ES-I3 (cell line): ENCODE data around the gene GSE1.

Experiments
- H3K36me3 ChIP-seq: 2 replicates; pipeline ENCODE4 v1.6.1; 2013; ENCODE audit warnings: mild to moderate bottlenecking, low read length, control low read depth, moderate library complexity; ENCODE audit not compliant: insufficient read depth
- H3K4me1 ChIP-seq: 2 replicates; pipeline ENCODE4 v1.6.1; 2013; ENCODE audit warnings: mild to moderate bottlenecking, control low read depth, low read length; ENCODE audit not compliant: insufficient read depth
- H3K9ac ChIP-seq: 2 replicates; pipeline ENCODE4 v1.6.1; 2013; ENCODE audit warnings: low read depth, mild to moderate bottlenecking, low read length, moderate library complexity
- H3K9me3 ChIP-seq: 2 replicates; pipeline ENCODE4 v1.6.1; 2013; ENCODE audit warnings: mild to moderate bottlenecking, low read length, moderate library complexity; ENCODE audit not compliant: control insufficient read depth, insufficient read depth

The GSE1 gene

GRCh38 chr16:85612191-85612800, 826 bp upstream of the GSE1 start:
- Histone ChIP-seq H3K4me1 (peaks cover 38% of the 10 kb centered on the region; the same call in 1 of the 2 replicates), H3K9ac (peak overlapping the region; percentile 84), H3K9me3 (no peaks in the 10 kb centered on the region), H3K36me3 (peaks cover 3% of the 10 kb centered on the region; the same call in 1 of the 2 replicates)

GRCh38 chr16:85613604-85614337, 649 bp downstream of the GSE1 start:
- H3K9me3 ChIP-seq = no peaks in the 10 kb centered on the region
- H3K9ac ChIP-seq = peak overlapping the region; percentile 84
- H3K36me3 ChIP-seq = peaks cover 3% of the 10 kb centered on the region; the same call in 1 of the 2 replicates
- H3K4me1 ChIP-seq = peaks cover 24% of the 10 kb centered on the region; the same call in 1 of the 2 replicates

- peaks cover 17% of the 10 kb centered on the region; the same call in 1 of the 2 replicates for H3K4me1 ChIP-seq
- peak overlapping the region; percentile 42 for H3K9ac ChIP-seq
- peaks cover 3% of the 10 kb centered on the region; the same call in 1 of the 2 replicates for H3K36me3 ChIP-seq
- no peaks in the 10 kb centered on the region for H3K9me3 ChIP-seq
Measured at GRCh38 chr16:85614338-85615013, 1.4 kb downstream of the GSE1 start.

- Histone ChIP-seq H3K4me1 (peaks cover 10% of the 10 kb centered on the region; the same call in 1 of the 2 replicates), H3K9ac (peak overlapping the region; percentile 42), H3K36me3 (peaks cover 3% of the 10 kb centered on the region), H3K9me3 (no peaks in the 10 kb centered on the region)
Measured at GRCh38 chr16:85615014-85615851, 2.1 kb downstream of the GSE1 start.

DNA sequence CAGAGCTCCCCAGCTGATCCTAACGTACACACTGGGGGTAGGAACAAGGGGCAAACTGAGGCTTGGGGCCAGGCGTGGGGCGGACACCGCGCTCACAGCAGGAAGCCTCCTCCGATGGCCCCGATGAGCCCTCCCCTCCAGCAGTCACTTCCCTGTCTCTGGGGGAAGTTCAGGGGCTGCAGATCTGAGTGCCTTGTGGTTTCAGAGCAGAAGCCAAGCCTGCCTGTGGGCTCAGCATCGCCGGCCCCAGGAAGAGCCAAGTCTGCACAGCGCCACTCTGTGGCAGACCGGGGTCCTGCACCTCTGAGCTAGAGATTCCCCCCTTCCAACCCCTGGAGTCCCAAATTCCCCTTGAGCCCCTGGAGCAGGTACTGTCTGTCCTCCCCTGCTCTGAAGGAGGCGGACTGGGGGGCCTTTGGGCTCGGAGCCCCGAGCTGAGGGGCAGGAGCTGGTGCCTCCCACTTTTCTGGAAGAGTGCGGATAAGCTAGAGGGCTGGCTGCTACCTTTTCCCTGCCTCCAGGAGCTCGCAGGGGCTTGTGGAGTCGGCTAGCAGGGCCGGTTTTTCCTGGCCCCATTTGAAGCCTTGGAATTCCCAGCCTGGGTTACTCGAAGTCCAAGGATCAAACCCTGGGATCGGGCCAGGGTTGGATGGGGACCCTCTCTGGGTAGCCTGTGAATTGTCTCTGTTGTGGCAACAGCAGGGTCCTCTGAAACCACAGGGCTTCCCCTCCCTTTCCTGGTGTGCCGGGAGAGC, 2.9 kb downstream of the GSE1 start:
- Histone ChIP-seq H3K9ac (peak overlapping the region; percentile 42; the same call in 1 of the 2 replicates), H3K4me1 (peaks cover 10% of the 10 kb centered on the region; the same call in 1 of the 2 replicates), H3K9me3 (no peaks in the 10 kb centered on the region)

DNA sequence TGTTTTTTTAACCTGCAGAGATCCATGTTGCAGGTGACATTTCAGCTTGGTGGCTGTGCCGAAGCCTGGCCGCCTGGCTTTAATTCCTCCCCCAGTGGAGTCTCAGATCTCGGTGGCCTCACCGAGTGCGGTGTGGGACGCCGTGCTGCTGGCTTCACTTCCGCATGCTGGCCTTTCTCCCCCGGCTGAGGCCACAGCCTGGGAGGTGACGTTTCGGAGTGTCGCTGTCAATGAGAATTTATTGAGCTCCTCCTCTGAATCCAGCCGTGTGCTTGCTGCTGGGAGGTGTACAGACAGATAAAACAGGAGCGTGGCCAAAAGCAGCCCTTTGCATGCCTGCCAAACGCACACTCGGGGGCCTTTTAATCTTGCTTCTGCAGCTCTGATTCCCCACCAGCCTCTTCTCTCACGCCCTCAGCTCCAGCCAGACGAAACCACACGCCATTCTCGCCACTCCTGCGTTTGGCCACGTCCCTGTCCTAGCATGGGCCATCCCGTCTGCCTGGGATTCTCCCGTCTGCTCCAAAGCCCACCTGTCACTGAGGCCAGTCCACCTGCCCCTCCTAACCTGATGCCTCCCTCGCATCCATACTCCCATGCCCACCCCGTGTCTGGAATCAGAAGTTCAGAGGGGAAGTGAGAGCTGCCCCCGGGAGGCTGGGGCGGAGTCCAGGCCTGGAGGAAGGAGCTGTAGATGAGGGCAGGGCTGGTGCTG, 3.6 kb downstream of the GSE1 start:
- no peak overlapping the region for H3K9ac ChIP-seq
- H3K4me1 ChIP-seq = peaks cover 10% of the 10 kb centered on the region; the same call in 1 of the 2 replicates

More for the DNA sequence above, 2.9 kb downstream of the GSE1 start:
- peaks cover 6% of the 10 kb centered on the region for H3K36me3 ChIP-seq

DNA sequence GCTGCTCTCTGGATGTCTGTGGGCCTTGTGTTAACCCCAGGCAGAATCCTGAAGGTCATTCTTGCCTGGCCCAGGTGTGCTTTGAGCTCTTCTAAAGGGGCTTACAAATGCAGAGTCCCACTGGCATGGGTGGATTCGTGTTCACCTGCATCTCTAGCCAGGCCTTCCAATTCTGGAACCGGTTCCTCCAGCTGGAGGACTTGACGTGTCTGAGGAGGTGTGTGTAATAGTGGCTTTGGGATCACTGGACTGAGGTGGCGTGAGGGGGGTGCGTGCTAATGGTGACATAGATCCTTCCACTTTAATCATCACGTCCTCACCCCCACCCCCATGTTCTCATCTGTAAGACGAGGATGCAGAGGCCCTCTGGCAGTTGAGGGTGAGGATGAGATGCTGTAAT, 4.8 kb downstream of the GSE1 start:
- H3K4me1 ChIP-seq = peaks cover 10% of the 10 kb centered on the region; the same call in 1 of the 2 replicates
- no peak overlapping the region for H3K9ac ChIP-seq
- H3K36me3 ChIP-seq = peaks cover 6% of the 10 kb centered on the region

More for the DNA sequence above, 3.6 kb downstream of the GSE1 start:
- Histone ChIP-seq H3K9me3 (no peaks in the 10 kb centered on the region), H3K36me3 (peaks cover 6% of the 10 kb centered on the region)

DNA sequence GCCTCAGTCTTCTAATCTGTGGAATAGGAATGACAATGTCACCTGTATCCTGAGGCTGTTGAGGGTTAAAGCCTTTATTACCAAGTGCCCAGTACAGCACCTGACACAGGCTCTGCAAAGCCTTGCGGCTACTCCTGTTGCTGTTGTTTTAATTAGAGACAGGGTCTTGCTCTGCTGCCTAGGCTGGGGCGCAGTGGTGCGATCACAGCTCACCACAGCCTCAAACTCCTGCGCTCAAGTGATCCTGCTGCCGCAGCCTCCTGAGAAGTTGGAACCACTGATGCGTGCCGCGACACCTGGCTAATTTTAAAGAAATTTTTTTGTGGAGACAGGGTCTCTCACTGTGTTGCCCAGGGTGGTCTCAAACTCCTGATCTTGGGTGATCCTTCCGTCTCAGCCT, 5.4 kb downstream of the GSE1 start:
- Histone ChIP-seq H3K9me3 (no peaks in the 10 kb centered on the region), H3K9ac (no peak overlapping the region), H3K36me3 (peaks cover 6% of the 10 kb centered on the region), H3K4me1 (peaks cover 10% of the 10 kb centered on the region; the same call in 1 of the 2 replicates)

More for the DNA sequence above, 4.8 kb downstream of the GSE1 start:
- H3K9me3 ChIP-seq = no peaks in the 10 kb centered on the region

- H3K9me3 ChIP-seq = no peaks in the 10 kb centered on the region
Measured at GRCh38 chr16:85619101-85619891, 6.2 kb downstream of the GSE1 start.

GRCh38 chr16:85620374-85620773, 7.3 kb downstream of the GSE1 start:
- Histone ChIP-seq H3K9me3 (no peaks in the 10 kb centered on the region), H3K9ac (no peak overlapping the region), H3K4me1 (peaks cover 9% of the 10 kb centered on the region; the same call in 1 of the 2 replicates), H3K36me3 (peaks cover 6% of the 10 kb centered on the region)

More at GRCh38 chr16:85619101-85619891, 6.2 kb downstream of the GSE1 start:
- H3K4me1 ChIP-seq = peaks cover 10% of the 10 kb centered on the region; the same call in 1 of the 2 replicates
- H3K9ac ChIP-seq = no peak overlapping the region
- peaks cover 6% of the 10 kb centered on the region for H3K36me3 ChIP-seq

- peaks cover 10% of the 10 kb centered on the region; the same call in 1 of the 2 replicates for H3K4me1 ChIP-seq
- peaks cover 2% of the 10 kb centered on the region; the same call in 1 of the 2 replicates for H3K36me3 ChIP-seq
- no peaks in the 10 kb centered on the region for H3K9me3 ChIP-seq
- no peak overlapping the region for H3K9ac ChIP-seq
Measured at GRCh38 chr16:85621698-85622428, 8.7 kb downstream of the GSE1 start.
